ENCODE results near the gene LIMA1. TPM values are rescaled to one million over a fixed set of nuclear protein-coding genes. Genes with fewer than 3 reads are reported as not detected.
"Not testable (repeated sequence)": the region's sequence is repeated elsewhere in the genome, so short reads cannot be mapped to it uniquely, and the experiment has no call there.

LIMA1 gene
- 95.0 and 98.2 TPM in 2 replicates for total RNA-seq

- no peak for FAIRE-seq
Observed at GRCh38 chr12:50283229-50283923, at the start of gene LIMA1. Gene LIMA1, minus strand, starts transcription at chr12:50283520. Its CDS starts 34,769 bp downstream, at chr12:50248751.

GRCh38 chr12:50331745-50332144, 48.4 kb upstream of the LIMA1 start:
- Histone ChIP-seq H3K36me3 (ENCODE audit: control insufficient read depth, insufficient read depth, low read length) (no peaks in the 10 kb centered on the region), H3K4me3 (ENCODE audit: low read depth, low read length) (no peak overlapping the region), H3K27me3 (ENCODE audit: control insufficient read depth, insufficient read depth, low read length) (no peaks in the 10 kb centered on the region)
- TF ChIP-seq, protein P1, sequence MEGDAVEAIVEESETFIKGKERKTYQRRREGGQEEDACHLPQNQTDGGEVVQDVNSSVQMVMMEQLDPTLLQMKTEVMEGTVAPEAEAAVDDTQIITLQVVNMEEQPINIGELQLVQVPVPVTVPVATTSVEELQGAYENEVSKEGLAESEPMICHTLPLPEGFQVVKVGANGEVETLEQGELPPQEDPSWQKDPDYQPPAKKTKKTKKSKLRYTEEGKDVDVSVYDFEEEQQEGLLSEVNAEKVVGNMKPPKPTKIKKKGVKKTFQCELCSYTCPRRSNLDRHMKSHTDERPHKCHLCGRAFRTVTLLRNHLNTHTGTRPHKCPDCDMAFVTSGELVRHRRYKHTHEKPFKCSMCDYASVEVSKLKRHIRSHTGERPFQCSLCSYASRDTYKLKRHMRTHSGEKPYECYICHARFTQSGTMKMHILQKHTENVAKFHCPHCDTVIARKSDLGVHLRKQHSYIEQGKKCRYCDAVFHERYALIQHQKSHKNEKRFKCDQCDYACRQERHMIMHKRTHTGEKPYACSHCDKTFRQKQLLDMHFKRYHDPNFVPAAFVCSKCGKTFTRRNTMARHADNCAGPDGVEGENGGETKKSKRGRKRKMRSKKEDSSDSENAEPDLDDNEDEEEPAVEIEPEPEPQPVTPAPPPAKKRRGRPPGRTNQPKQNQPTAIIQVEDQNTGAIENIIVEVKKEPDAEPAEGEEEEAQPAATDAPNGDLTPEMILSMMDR (IDR thresholded peaks at IDR 0.05; ENCODE audit: insufficient read depth, low read length, severe bottlenecking): no peak
- FAIRE-seq: no peak
- DNase-seq (ENCODE audit: low read depth): no peak

More at GRCh38 chr12:50283229-50283923, at the start of gene LIMA1:
- Histone ChIP-seq H3K4me3 (ENCODE audit: low read depth, low read length) (peak within 1 kb of the TSS; percentile 92), H3K27me3 (ENCODE audit: control insufficient read depth, insufficient read depth, low read length) (no peaks in the 10 kb centered on the region), H3K36me3 (ENCODE audit: control insufficient read depth, insufficient read depth, low read length) (no peaks in the 10 kb centered on the region)
- peak; percentile 78 for DNase-seq (ENCODE audit: low read depth)
- TF ChIP-seq, protein P1 (IDR thresholded peaks at IDR 0.05; ENCODE audit: insufficient read depth, low read length, severe bottlenecking): no peak

- not testable (repeated sequence) for FAIRE-seq; DNase-seq (ENCODE audit: low read depth); H3K27me3 ChIP-seq (ENCODE audit: control insufficient read depth, insufficient read depth, low read length); H3K4me3 ChIP-seq (ENCODE audit: low read depth, low read length); H3K36me3 ChIP-seq (ENCODE audit: control insufficient read depth, insufficient read depth, low read length)
Observed at GRCh38 chr12:50328664-50329063, 45.3 kb upstream of the LIMA1 start.

GRCh38 chr12:50326590-50327284, 43.4 kb upstream of the LIMA1 start:
- H3K36me3 ChIP-seq (ENCODE audit: control insufficient read depth, insufficient read depth, low read length): no peaks in the 10 kb centered on the region
- DNase-seq (ENCODE audit: low read depth) (peak; percentile 55), FAIRE-seq (no peak)
- H3K4me3 ChIP-seq (ENCODE audit: low read depth, low read length): no peak overlapping the region
- H3K27me3 ChIP-seq (ENCODE audit: control insufficient read depth, insufficient read depth, low read length): no peaks in the 10 kb centered on the region
- TF ChIP-seq, protein P1 (IDR thresholded peaks at IDR 0.05; ENCODE audit: insufficient read depth, low read length, severe bottlenecking): no peak

DNA sequence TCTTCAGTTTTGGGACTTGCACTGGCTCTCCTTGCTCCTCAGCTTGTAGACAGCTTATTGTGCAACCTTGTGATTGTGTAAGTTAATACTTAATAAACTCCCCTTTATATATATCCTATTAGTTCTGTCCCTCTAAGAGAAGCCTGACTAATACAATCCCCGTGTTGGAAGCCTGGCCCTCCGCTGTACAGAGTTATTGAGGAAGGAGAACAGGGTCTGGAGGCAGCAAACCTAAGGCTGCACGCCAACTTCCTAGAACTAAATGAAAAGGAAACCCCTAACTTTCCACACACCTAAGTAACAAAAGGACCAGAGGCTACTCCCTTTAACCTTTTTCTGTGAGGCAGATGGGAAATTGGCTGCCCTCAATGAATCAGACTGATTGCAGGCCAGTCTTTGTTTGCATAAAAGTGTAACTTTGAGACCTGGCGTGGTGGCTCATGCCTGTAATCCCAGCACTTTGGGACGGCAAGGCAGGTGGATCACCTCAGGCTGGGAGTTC, 42.6 kb upstream of the LIMA1 start:
- no peak for FAIRE-seq
- TF ChIP-seq, protein P1 (IDR thresholded peaks at IDR 0.05; ENCODE audit: insufficient read depth, low read length, severe bottlenecking): no peak
- DNase-seq (ENCODE audit: low read depth): peak; percentile 38
- H3K27me3 ChIP-seq (ENCODE audit: control insufficient read depth, insufficient read depth, low read length): no peaks in the 10 kb centered on the region
- no peak overlapping the region for H3K4me3 ChIP-seq (ENCODE audit: low read depth, low read length)
- H3K36me3 ChIP-seq (ENCODE audit: control insufficient read depth, insufficient read depth, low read length): no peaks in the 10 kb centered on the region

GRCh38 chr12:50324770-50325169, 41.5 kb upstream of the LIMA1 start:
- DNase-seq (ENCODE audit: low read depth); H3K36me3 ChIP-seq (ENCODE audit: control insufficient read depth, insufficient read depth, low read length); FAIRE-seq: not testable (repeated sequence)

GRCh38 chr12:50324077-50324476, 40.8 kb upstream of the LIMA1 start:
- not testable (repeated sequence) for H3K36me3 ChIP-seq (ENCODE audit: control insufficient read depth, insufficient read depth, low read length); DNase-seq (ENCODE audit: low read depth); FAIRE-seq; H3K4me3 ChIP-seq (ENCODE audit: low read depth, low read length); H3K27me3 ChIP-seq (ENCODE audit: control insufficient read depth, insufficient read depth, low read length)

More at GRCh38 chr12:50324770-50325169, 41.5 kb upstream of the LIMA1 start:
- H3K27me3 ChIP-seq (ENCODE audit: control insufficient read depth, insufficient read depth, low read length); H3K4me3 ChIP-seq (ENCODE audit: low read depth, low read length): not testable (repeated sequence)

Measured in bronchial epithelial cell (primary cell).